Measurements from ENCODE around the gene CALD1.

Gene CALD1

DNA sequence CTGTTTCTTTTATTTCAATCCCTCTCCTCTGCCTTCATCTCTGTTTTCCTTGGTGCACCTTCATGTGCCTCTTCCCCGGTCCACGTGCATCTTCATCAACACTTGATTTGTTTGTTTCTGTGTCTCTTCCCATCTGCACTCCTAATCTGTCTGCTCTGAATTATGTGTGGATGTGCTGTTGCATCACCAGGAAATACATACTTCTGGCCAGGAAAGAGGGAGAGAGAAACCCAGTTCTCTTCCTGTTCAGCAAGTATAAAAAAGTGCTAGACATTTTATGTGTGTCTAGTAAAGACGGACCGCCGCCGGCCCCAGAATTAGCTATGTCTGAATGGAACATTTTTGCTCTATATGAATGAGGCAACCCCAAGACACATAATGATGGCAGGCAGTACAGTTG lies 93.8 kb downstream of the CALD1 start:
- Histone ChIP-seq H2AFZ (ENCODE audit: low read length) (no peak overlapping the region), H3K9ac (ENCODE audit: low read length) (no peak overlapping the region), H3K4me1 (ENCODE audit: insufficient read depth, low read length, severe bottlenecking) (no peaks in the 10 kb centered on the region), H3K4me3 (ENCODE audit: low read depth, low read length, poor library complexity, severe bottlenecking) (no peak overlapping the region), H3K9me3 (ENCODE audit: low read length) (no peaks in the 10 kb centered on the region), H3K79me2 (ENCODE audit: insufficient read depth, low read length) (no peaks in the 10 kb centered on the region), H3K27ac (ENCODE audit: low read depth, low read length, poor library complexity, severe bottlenecking) (no peak overlapping the region), H4K20me1 (ENCODE audit: insufficient read depth, low read length) (no peaks in the 10 kb centered on the region), H3K4me2 (ENCODE audit: low read length) (no peak overlapping the region), H3K36me3 (ENCODE audit: insufficient read depth, low read length) (no peaks in the 10 kb centered on the region), H3F3A (ENCODE audit: insufficient read depth, low read length) (no peaks in the 10 kb centered on the region), H3K9me2 (ENCODE audit: low read depth, low read length) (no peaks in the 10 kb centered on the region), H3K27me3 (ENCODE audit: insufficient read depth, low read length) (no peaks in the 10 kb centered on the region; the same call in 1 of the 2 replicates)
- TF ChIP-seq, protein P1, sequence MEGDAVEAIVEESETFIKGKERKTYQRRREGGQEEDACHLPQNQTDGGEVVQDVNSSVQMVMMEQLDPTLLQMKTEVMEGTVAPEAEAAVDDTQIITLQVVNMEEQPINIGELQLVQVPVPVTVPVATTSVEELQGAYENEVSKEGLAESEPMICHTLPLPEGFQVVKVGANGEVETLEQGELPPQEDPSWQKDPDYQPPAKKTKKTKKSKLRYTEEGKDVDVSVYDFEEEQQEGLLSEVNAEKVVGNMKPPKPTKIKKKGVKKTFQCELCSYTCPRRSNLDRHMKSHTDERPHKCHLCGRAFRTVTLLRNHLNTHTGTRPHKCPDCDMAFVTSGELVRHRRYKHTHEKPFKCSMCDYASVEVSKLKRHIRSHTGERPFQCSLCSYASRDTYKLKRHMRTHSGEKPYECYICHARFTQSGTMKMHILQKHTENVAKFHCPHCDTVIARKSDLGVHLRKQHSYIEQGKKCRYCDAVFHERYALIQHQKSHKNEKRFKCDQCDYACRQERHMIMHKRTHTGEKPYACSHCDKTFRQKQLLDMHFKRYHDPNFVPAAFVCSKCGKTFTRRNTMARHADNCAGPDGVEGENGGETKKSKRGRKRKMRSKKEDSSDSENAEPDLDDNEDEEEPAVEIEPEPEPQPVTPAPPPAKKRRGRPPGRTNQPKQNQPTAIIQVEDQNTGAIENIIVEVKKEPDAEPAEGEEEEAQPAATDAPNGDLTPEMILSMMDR (IDR thresholded peaks at IDR 0.05; ENCODE audit: low read length) = no peak
- no peak for TF ChIP-seq EZH2 (IDR thresholded peaks at IDR 0.05; ENCODE audit: borderline replicate concordance, low read length)

DNA sequence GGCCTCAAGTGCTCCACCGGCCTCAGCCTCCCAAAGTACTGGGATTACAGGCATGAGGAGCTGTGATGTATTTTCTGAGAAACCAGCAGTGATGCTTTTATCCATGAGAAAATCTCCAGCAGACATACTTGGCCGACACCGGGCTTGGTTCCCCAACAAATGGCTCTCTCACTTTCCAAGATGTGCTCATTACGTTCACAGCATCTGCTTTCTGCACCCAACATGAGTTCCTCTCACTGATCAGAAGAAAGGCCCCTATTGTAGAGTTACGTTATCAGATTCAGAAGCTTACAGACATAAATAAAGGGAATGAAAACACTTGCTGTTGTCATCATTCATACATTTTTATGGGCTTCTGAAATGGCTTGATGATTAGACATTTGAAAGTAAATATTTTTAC lies 95.0 kb downstream of the CALD1 start:
- no peaks in the 10 kb centered on the region for H3K4me1 ChIP-seq (ENCODE audit: insufficient read depth, low read length, severe bottlenecking)
- H3F3A ChIP-seq (ENCODE audit: insufficient read depth, low read length) = no peaks in the 10 kb centered on the region
- no peak for TF ChIP-seq EZH2 (IDR thresholded peaks at IDR 0.05; ENCODE audit: borderline replicate concordance, low read length)
- TF ChIP-seq, protein P1 (IDR thresholded peaks at IDR 0.05; ENCODE audit: low read length) = no peak
- H3K4me3 ChIP-seq (ENCODE audit: low read depth, low read length, poor library complexity, severe bottlenecking) = no peak overlapping the region
- no peaks in the 10 kb centered on the region; the same call in 1 of the 2 replicates for H3K27me3 ChIP-seq (ENCODE audit: insufficient read depth, low read length)
- no peak overlapping the region for H3K4me2 ChIP-seq (ENCODE audit: low read length)
- H3K79me2 ChIP-seq (ENCODE audit: insufficient read depth, low read length) = no peaks in the 10 kb centered on the region
- no peak overlapping the region for H2AFZ ChIP-seq (ENCODE audit: low read length)
- H3K9ac ChIP-seq (ENCODE audit: low read length) = no peak overlapping the region
- H3K9me2 ChIP-seq (ENCODE audit: low read depth, low read length) = no peaks in the 10 kb centered on the region
- H3K9me3 ChIP-seq (ENCODE audit: low read length) = no peaks in the 10 kb centered on the region
- H3K36me3 ChIP-seq (ENCODE audit: insufficient read depth, low read length) = no peaks in the 10 kb centered on the region
- no peaks in the 10 kb centered on the region for H4K20me1 ChIP-seq (ENCODE audit: insufficient read depth, low read length)
- no peak overlapping the region for H3K27ac ChIP-seq (ENCODE audit: low read depth, low read length, poor library complexity, severe bottlenecking)

DNA sequence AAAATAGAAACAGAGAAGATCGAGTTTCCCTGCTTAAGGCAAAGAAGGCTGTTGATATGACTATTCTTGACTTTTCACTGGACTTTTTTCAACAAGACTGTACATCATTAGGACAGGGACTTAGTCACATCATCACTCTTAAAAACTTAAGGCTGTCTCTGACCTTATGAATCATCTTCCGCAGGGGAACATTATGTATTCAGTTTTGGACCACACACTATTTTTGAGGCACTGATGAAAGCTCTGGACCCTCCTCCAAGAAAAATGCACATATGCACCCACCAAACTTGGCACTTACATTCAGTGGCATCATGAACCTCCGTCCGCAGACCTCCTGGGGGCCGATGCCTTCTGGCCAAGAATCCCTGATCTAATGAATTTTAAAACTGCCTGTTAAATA lies 96.4 kb downstream of the CALD1 start:
- Histone ChIP-seq H3K9ac (ENCODE audit: low read length) (no peak overlapping the region), H3K27ac (ENCODE audit: low read depth, low read length, poor library complexity, severe bottlenecking) (no peak overlapping the region), H3K36me3 (ENCODE audit: insufficient read depth, low read length) (no peaks in the 10 kb centered on the region), H3K9me3 (ENCODE audit: low read length) (no peaks in the 10 kb centered on the region), H3K4me2 (ENCODE audit: low read length) (no peak overlapping the region), H2AFZ (ENCODE audit: low read length) (no peak overlapping the region), H3K9me2 (ENCODE audit: low read depth, low read length) (no peaks in the 10 kb centered on the region), H3K79me2 (ENCODE audit: insufficient read depth, low read length) (no peaks in the 10 kb centered on the region), H3K4me1 (ENCODE audit: insufficient read depth, low read length, severe bottlenecking) (no peaks in the 10 kb centered on the region), H3K27me3 (ENCODE audit: insufficient read depth, low read length) (no peaks in the 10 kb centered on the region), H3K4me3 (ENCODE audit: low read depth, low read length, poor library complexity, severe bottlenecking) (no peak overlapping the region), H4K20me1 (ENCODE audit: insufficient read depth, low read length) (no peaks in the 10 kb centered on the region), H3F3A (ENCODE audit: insufficient read depth, low read length) (no peaks in the 10 kb centered on the region)
- TF ChIP-seq, protein P1 (IDR thresholded peaks at IDR 0.05; ENCODE audit: low read length) = no peak
- no peak for TF ChIP-seq EZH2 (IDR thresholded peaks at IDR 0.05; ENCODE audit: borderline replicate concordance, low read length)

Measured in OCI-LY1 (cell line).